ENCODE measurements around the gene IFT74. TPM values are rescaled to one million over a fixed set of nuclear protein-coding genes. Genes with fewer than 3 reads are reported as not detected.

Gene IFT74
- total and polyA plus RNA-seq, 2 of the 13 experiments (the other 11 are each of a cell fraction or from before 2014, with no cell fraction given): 4.2 to 12.3 TPM

DNA sequence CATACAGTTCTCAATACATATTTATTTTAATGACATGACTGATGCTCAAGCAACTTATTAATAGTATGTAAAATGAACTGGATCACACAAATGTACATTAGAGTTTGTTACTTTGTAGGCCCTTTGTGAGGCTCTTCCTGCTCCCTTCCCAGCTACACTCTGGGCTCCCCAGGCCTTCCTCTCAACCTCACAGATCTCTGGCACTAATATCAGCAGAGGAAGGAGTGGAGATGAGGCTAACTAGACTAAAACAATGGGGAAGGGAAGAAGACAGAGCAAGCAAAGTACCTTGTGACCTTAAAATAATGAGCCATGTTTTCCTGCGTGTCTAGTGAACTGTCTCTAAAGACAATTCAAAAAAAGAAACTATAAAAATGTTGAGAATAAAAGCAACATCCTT is 122.5 kb downstream of the IFT74 start:
- no peak overlapping the region for H3K4me2 ChIP-seq (ENCODE audit: low read depth, low read length)
- ATAC-seq (no peak), DNase-seq (ENCODE audit: low spot score) (no peak), FAIRE-seq (no peak)
- ChIA-PET CTCF (ENCODE audit: low intra/inter-chr PET ratio, low total read pairs) (no interaction called here), POLR2A (no interaction called here)
- in situ Hi-C loops (cut with HindIII; ENCODE audit: extremely low pct_ligation_motif_present, low pct_unique_long_range_greater_than_20kb) (no loop called here), intact Hi-C loops (cut with micrococcal nuclease; ENCODE audit: unreplicated experiment) (no loop called here)
- H3K4me3 ChIP-seq (replicated peaks in 1 of 3; ENCODE audit: insufficient read depth in 1 of 3, low read depth in 2 of 3, low read length in 3 of 3): no peak overlapping the region
- H3K4me1 ChIP-seq (ENCODE audit: insufficient read depth, low read length): no peaks in the 10 kb centered on the region
- H2AFZ ChIP-seq (ENCODE audit: low read length): no peak overlapping the region
- BruUV-seq (replicated peaks): no TSS peak
- 97% methylated on average over 1 of the region's 1 CpG for WGBS (ENCODE audit: low lambda C conversion rate)
- no peaks in the 10 kb centered on the region for H3K36me3 ChIP-seq (replicated peaks in 1 of 2; ENCODE audit: control insufficient read depth in 1 of 2, insufficient read depth in 2 of 2, low read length in 2 of 2)
- H3K27ac ChIP-seq (ENCODE audit: extremely low read length, insufficient read depth, low read length): no peak overlapping the region
- H3K9ac ChIP-seq (ENCODE audit: insufficient read depth, low read depth, low read length): no peak overlapping the region
- no peak for TF ChIP-seq ZNF446 (CRISPR knock-in tag; IDR thresholded peaks at IDR 0.05)
- no peaks in the 10 kb centered on the region for H3K27me3 ChIP-seq (ENCODE audit: control insufficient read depth in 1 of 2, insufficient read depth in 2 of 2, low read length in 2 of 2)
- H3K79me2 ChIP-seq (ENCODE audit: insufficient read depth, low read length): no peaks in the 10 kb centered on the region
- H3K9me3 ChIP-seq (ENCODE audit: low read length): no peaks in the 10 kb centered on the region
- no peaks in the 10 kb centered on the region for H4K20me1 ChIP-seq (ENCODE audit: insufficient read depth, low read length)

DNA sequence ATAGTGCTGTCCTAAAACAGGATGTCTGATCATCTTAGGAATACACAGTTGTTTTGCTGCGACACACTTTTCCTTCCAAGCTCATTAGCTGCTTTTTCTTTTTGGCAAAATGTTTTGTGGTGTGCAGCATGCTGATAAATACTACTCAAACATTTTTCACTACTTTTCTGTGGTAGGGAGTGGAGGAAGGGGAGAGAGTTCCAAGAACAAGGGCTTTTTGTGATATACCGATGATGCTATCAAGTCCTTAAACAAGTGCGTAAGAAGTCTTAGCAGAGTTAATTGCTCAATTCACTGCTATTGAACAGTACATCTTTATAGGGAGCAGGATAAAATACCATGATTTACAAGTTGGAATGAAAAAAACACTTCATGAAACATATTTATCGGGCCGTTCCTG is 129.2 kb downstream of the IFT74 start:
- POLR2A ChIA-PET: no interaction called here
- no peaks in the 10 kb centered on the region for H3K36me3 ChIP-seq (replicated peaks in 1 of 2; ENCODE audit: control insufficient read depth in 1 of 2, insufficient read depth in 2 of 2, low read length in 2 of 2)
- H2AFZ ChIP-seq (ENCODE audit: low read length): no peak overlapping the region
- H3K27ac ChIP-seq (ENCODE audit: extremely low read length, insufficient read depth, low read length): no peak overlapping the region
- ATAC-seq (no peak), FAIRE-seq (no peak), DNase-seq (ENCODE audit: low spot score) (no peak)
- H3K9me3 ChIP-seq (ENCODE audit: low read length): no peaks in the 10 kb centered on the region
- intact Hi-C loops (cut with micrococcal nuclease; ENCODE audit: unreplicated experiment): no loop called here
- H4K20me1 ChIP-seq (ENCODE audit: insufficient read depth, low read length): no peaks in the 10 kb centered on the region
- TF ChIP-seq RARG (CRISPR knock-in tag; IDR thresholded peaks at IDR 0.05; ENCODE audit: low read depth): no peak
- TF ChIP-seq RARA (CRISPR knock-in tag; IDR thresholded peaks at IDR 0.05): no peak
- no peak for TF ChIP-seq ZNF775 (CRISPR knock-in tag; IDR thresholded peaks at IDR 0.05; ENCODE audit: borderline replicate concordance)
- no peak for TF ChIP-seq TCF7L2 (IDR thresholded peaks at IDR 0.05; ENCODE audit: low read depth, low read length)
- TF ChIP-seq KAT7 (CRISPR knock-in tag; IDR thresholded peaks at IDR 0.05; ENCODE audit: borderline replicate concordance): no peak
- no peak for TF ChIP-seq ZNF552 (CRISPR knock-in tag; IDR thresholded peaks at IDR 0.05; ENCODE audit: borderline replicate concordance)
- TF ChIP-seq ZNF83 (CRISPR knock-in tag; IDR thresholded peaks at IDR 0.05; ENCODE audit: borderline replicate concordance): no peak
- TF ChIP-seq, protein P1, sequence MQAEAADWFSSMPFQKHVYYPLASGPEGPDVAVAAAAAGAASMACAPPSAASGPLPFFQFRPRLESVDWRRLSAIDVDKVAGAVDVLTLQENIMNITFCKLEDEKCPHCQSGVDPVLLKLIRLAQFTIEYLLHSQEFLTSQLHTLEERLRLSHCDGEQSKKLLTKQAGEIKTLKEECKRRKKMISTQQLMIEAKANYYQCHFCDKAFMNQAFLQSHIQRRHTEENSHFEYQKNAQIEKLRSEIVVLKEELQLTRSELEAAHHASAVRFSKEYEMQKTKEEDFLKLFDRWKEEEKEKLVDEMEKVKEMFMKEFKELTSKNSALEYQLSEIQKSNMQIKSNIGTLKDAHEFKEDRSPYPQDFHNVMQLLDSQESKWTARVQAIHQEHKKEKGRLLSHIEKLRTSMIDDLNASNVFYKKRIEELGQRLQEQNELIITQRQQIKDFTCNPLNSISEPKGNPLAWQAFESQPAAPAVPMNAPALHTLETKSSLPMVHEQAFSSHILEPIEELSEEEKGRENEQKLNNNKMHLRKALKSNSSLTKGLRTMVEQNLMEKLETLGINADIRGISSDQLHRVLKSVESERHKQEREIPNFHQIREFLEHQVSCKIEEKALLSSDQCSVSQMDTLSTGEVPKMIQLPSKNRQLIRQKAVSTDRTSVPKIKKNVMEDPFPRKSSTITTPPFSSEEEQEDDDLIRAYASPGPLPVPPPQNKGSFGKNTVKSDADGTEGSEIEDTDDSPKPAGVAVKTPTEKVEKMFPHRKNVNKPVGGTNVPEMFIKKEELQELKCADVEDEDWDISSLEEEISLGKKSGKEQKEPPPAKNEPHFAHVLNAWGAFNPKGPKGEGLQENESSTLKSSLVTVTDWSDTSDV (CRISPR knock-in tag; IDR thresholded peaks at IDR 0.05): no peak
- no peak for TF ChIP-seq ELF1 (CRISPR knock-in tag; IDR thresholded peaks at IDR 0.05)
- TF ChIP-seq, protein P2, sequence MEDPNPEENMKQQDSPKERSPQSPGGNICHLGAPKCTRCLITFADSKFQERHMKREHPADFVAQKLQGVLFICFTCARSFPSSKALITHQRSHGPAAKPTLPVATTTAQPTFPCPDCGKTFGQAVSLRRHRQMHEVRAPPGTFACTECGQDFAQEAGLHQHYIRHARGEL (CRISPR knock-in tag; IDR thresholded peaks at IDR 0.05): no peak
- TF ChIP-seq ZNF564 (CRISPR knock-in tag; IDR thresholded peaks at IDR 0.05): no peak
- TF ChIP-seq KDM2A (CRISPR knock-in tag; IDR thresholded peaks at IDR 0.05; ENCODE audit: borderline replicate concordance, low read depth): no peak
- no peak for TF ChIP-seq TSC22D2 (CRISPR knock-in tag; IDR thresholded peaks at IDR 0.05; ENCODE audit: borderline replicate concordance)
- TF ChIP-seq, protein P3, sequence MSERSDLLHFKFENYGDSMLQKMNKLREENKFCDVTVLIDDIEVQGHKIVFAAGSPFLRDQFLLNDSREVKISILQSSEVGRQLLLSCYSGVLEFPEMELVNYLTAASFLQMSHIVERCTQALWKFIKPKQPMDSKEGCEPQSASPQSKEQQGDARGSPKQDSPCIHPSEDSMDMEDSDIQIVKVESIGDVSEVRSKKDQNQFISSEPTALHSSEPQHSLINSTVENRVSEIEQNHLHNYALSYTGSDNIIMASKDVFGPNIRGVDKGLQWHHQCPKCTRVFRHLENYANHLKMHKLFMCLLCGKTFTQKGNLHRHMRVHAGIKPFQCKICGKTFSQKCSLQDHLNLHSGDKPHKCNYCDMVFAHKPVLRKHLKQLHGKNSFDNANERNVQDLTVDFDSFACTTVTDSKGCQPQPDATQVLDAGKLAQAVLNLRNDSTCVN (CRISPR knock-in tag; IDR thresholded peaks at IDR 0.05; ENCODE audit: borderline replicate concordance): no peak
- TF ChIP-seq ZNF550 (CRISPR knock-in tag; IDR thresholded peaks at IDR 0.05; ENCODE audit: borderline replicate concordance): no peak
- no peaks in the 10 kb centered on the region for H3K79me2 ChIP-seq (ENCODE audit: insufficient read depth, low read length)
- no TSS peak for BruUV-seq (replicated peaks)
- H3K9ac ChIP-seq (ENCODE audit: insufficient read depth, low read depth, low read length): no peak overlapping the region
- CTCF ChIA-PET (ENCODE audit: low intra/inter-chr PET ratio, low total read pairs): no interaction called here
- no peak overlapping the region for H3K4me3 ChIP-seq (replicated peaks in 1 of 3; ENCODE audit: insufficient read depth in 1 of 3, low read depth in 2 of 3, low read length in 3 of 3)
- H3K27me3 ChIP-seq (ENCODE audit: control insufficient read depth in 1 of 2, insufficient read depth in 2 of 2, low read length in 2 of 2): no peaks in the 10 kb centered on the region
- no peaks in the 10 kb centered on the region for H3K4me1 ChIP-seq (ENCODE audit: insufficient read depth, low read length)
- H3K4me2 ChIP-seq (ENCODE audit: low read depth, low read length): no peak overlapping the region
- in situ Hi-C loops (cut with HindIII; ENCODE audit: extremely low pct_ligation_motif_present, low pct_unique_long_range_greater_than_20kb): no loop called here
- WGBS (ENCODE audit: low lambda C conversion rate): 81% methylated on average over 5 of the region's 5 CpGs

Measured in HepG2 (cell line).